GM12878 (cell line): ENCODE measurements around the gene CMSS1. TPM values are rescaled to one million over a fixed set of nuclear protein-coding genes. Genes with fewer than 3 reads are reported as not detected.

ENCODE experiments used
- ATAC-seq: fragments of 200-7000 bp; cut with Tn5 transposase; 3 replicates; pipeline ENCODE4 v1.9.1; 2020; ENCODE audit warnings: mild to moderate bottlenecking, moderate library complexity
- BruUV-seq: library from RNA; stranded (reverse); fragments of 400-500 nt; replicated peaks from 2 replicates; lab custom pipeline; 2021; lab: Mats Ljungman, UMichigan
- CTCF ChIA-PET: fragments of 300-600 bp; sonication (Branson Sonifier 250); formaldehyde crosslinking; extraction: SDS; loops from one replicate; lab custom pipeline; 2021; ENCODE audit warnings: inconsistent platforms; lab: Yijun Ruan, JAX
- POLR2A ChIA-PET: fragments of 350-600 bp; formaldehyde crosslinking; extraction: SDS; loops from one replicate; lab custom pipeline; 2021; ENCODE audit warnings: inconsistent platforms; lab: Charles Lee
- RAD21 ChIA-PET: fragments of 300-600 bp; sonication (Branson Sonifier 250); formaldehyde crosslinking; loops from one replicate; lab custom pipeline; 2023; ENCODE audit warnings: antibody characterized with exemption; ENCODE audit not compliant: unreplicated experiment; lab: Charles Lee
- SMC1A ChIA-PET: fragments of 300-600 bp; sonication (Branson Sonifier 250); formaldehyde crosslinking; loops from one replicate; lab custom pipeline; 2023; ENCODE audit not compliant: unreplicated experiment, uncharacterized antibody; lab: Charles Lee
- DNase-seq: peaks from one replicate; pipeline ENCODE4 v3.0.0-alpha.2; 2011; ENCODE audit warnings: low read depth, low spot score
- FAIRE-seq: peaks from 3 replicates; lab custom pipeline; 2011; peaks lifted over from hg19 to GRCh38; lab: Jason Lieb, UNC
- H2AFZ ChIP-seq: 2 replicates; pipeline ENCODE4 v1.6.0; 2011; ENCODE audit warnings: low read depth, low read length, control low read depth; ENCODE audit not compliant: control insufficient read depth
- H3K27ac ChIP-seq: 2 replicates; pipeline ENCODE4 v1.5.1; 2011; ENCODE audit warnings: control low read depth; ENCODE audit not compliant: control insufficient read depth, insufficient read depth
- H3K27me3 ChIP-seq, 2 experiments: replicated peaks in 1 of 2; 2 replicates each; pipeline versions ENCODE4 v1.6.0 to v1.6.1; 2011; ENCODE audit warnings: low read length in 1 of 2; ENCODE audit not compliant: control insufficient read depth in 2 of 2, insufficient read depth in 2 of 2
- H3K36me3 ChIP-seq, 2 experiments: 2 replicates each; pipeline ENCODE4 v1.5.1; 2011; ENCODE audit warnings: low read length in 1 of 2; ENCODE audit not compliant: control insufficient read depth in 2 of 2, insufficient read depth in 2 of 2
- H3K4me1 ChIP-seq: 2 replicates; pipeline ENCODE4 v1.6.1; 2011; ENCODE audit warnings: mild to moderate bottlenecking, low read length, moderate library complexity, mixed read lengths; ENCODE audit not compliant: control insufficient read depth, insufficient read depth
- H3K4me2 ChIP-seq: 2 replicates; pipeline ENCODE4 v1.6.0; 2011; ENCODE audit warnings: control low read depth; ENCODE audit not compliant: control insufficient read depth, insufficient read depth
- H3K4me3 ChIP-seq: fragments of 200-600 bp; sonication (generic); 2 replicates; pipeline ENCODE4 v1.5.1; 2016
- H3K79me2 ChIP-seq: 2 replicates; pipeline ENCODE4 v1.6.0; 2011; ENCODE audit warnings: low read length; ENCODE audit not compliant: control insufficient read depth, insufficient read depth
- H3K9ac ChIP-seq: 2 replicates; pipeline ENCODE4 v1.8.0; 2011; ENCODE audit warnings: low read length, control low read depth, mixed read lengths; ENCODE audit not compliant: control insufficient read depth, insufficient read depth
- H3K9me3 ChIP-seq: replicated peaks from 3 replicates; pipeline ENCODE4 v1.5.1; 2011; ENCODE audit warnings: mild to moderate bottlenecking, low read length; ENCODE audit not compliant: control insufficient read depth, insufficient read depth
- H4K20me1 ChIP-seq: 2 replicates; pipeline ENCODE4 v1.6.0; 2011; ENCODE audit not compliant: control insufficient read depth, insufficient read depth
- BCLAF1 ChIP-seq: fragments of 450-650 bp; IDR thresholded peaks from 2 replicates; pipeline ENCODE4 v1.6.1; 2017; ENCODE audit warnings: antibody characterized with exemption, mild to moderate bottlenecking, moderate library complexity
- EED ChIP-seq: sonication (generic); IDR thresholded peaks from 2 replicates; pipeline ENCODE4 v1.6.1; 2016; ENCODE audit warnings: antibody characterized with exemption, low read depth
- HCFC1 ChIP-seq: fragments of 150-350 bp; IDR thresholded peaks from 2 replicates; pipeline ENCODE4 v1.6.1; 2014; ENCODE audit warnings: low read length
- MYC ChIP-seq: IDR thresholded peaks from 2 replicates; pipeline ENCODE4 v1.6.1; 2011; ENCODE audit warnings: mild to moderate bottlenecking, low read length, moderate library complexity, inconsistent platforms; ENCODE audit not compliant: insufficient read depth, insufficient replicate concordance, insufficient read length, severe bottlenecking
- NFYA ChIP-seq: IDR thresholded peaks from 2 replicates; pipeline ENCODE4 v1.6.1; 2011; ENCODE audit warnings: low read depth, mild to moderate bottlenecking, low read length, improper control_type of control experiment, borderline replicate concordance
- SIN3A ChIP-seq: IDR thresholded peaks from 2 replicates; pipeline ENCODE4 v1.6.1; 2012; ENCODE audit warnings: low read depth, low read length, improper control_type of control experiment
- TCF12 ChIP-seq: IDR thresholded peaks from 2 replicates; pipeline ENCODE4 v1.6.1; 2011; ENCODE audit warnings: low read depth, mild to moderate bottlenecking, low read length
- YBX1 ChIP-seq: fragments of 450-650 bp; IDR thresholded peaks from 2 replicates; pipeline ENCODE4 v1.6.1; 2016; ENCODE audit warnings: antibody characterized with exemption
- ZBTB11 ChIP-seq: fragments of 450-650 bp; formaldehyde crosslinking; IDR thresholded peaks from 2 replicates; pipeline ENCODE4 v1.5.0; 2022; ENCODE audit warnings: mild to moderate bottlenecking, missing genetic modification characterization
- ZNF622 ChIP-seq: fragments of 450-650 bp; IDR thresholded peaks from 2 replicates; pipeline ENCODE4 v1.6.1; 2017; ENCODE audit warnings: mild to moderate bottlenecking, inconsistent platforms
- WGBS: methylation state at CpG from one replicate; pipeline ENCODE4 v1.1.6; 2016; ENCODE audit warnings: low lambda C conversion rate; ENCODE audit not compliant: insufficient replicate concordance, insufficient coverage; ENCODE audit errors: missing lambda C conversion rate; 5-methylcytosine and 5-hydroxymethylcytosine counted together
- in situ Hi-C: fragments of 300-500 bp; cut with MboI; formaldehyde crosslinking; loops from 9 replicates; pipeline ENCODE4 v1.14.3; 2018; ENCODE audit warnings: mixed read lengths
- intact Hi-C: fragments of 100-400 bp; cut with micrococcal nuclease; formaldehyde crosslinking; loops from one replicate; pipeline ENCODE4 v1.14.2; 2022; ENCODE audit not compliant: unreplicated experiment
- polyA plus RNA-seq, 11 experiments: library from polyadenylated mRNA; depleted of rRNA in 4 of 11; unstranded in 6 of 11; stranded (reverse) in 5 of 11; fragments of >200 nt; fragmentation: Nextera tagmentation in 4 of 11; fragmentation: Illumina TruSeq in 1 of 11; extraction: Ambion mirVana in 4 of 11; extraction: Trizol in 1 of 11; gene quantifications; 1 replicate in 1 of 11; 2 replicates in 10 of 11; pipeline versions ENCODE4 v1.2.1 to v1.2.3, GENCODE V29; 2011 to 2016; ENCODE audit warnings: inconsistent platforms in 2 of 11, missing spikeins in 2 of 11, low read depth in 1 of 11
- total RNA-seq, 4 experiments: library from RNA; depleted of rRNA in 3 of 4; stranded (reverse); fragments of >200 nt in 3 of 4; fragmentation: Illumina TruSeq in 1 of 4; extraction: Trizol in 1 of 4; gene quantifications; 2 replicates each; pipeline versions ENCODE4 v1.2.1 to v1.2.3, GENCODE V29; 2013 to 2021

The CMSS1 gene
- total and polyA plus RNA-seq, 10 of the 15 experiments (the other 5 are each of a cell fraction or from before 2014, with no cell fraction given) = 31.0 to 118 (median 70.1) TPM

- H3K36me3 ChIP-seq = no peaks in the 10 kb centered on the region
- no peak for FAIRE-seq
- TF ChIP-seq ZBTB11 (CRISPR knock-in tag) (no peak), YBX1 (no peak), SIN3A (no peak), HCFC1 (no peak), TCF12 (no peak), ZNF622 (no peak), EED (no peak), NFYA (no peak), MYC (no peak), BCLAF1 (no peak)
- ChIA-PET RAD21 (no interaction called here), POLR2A (no interaction called here), CTCF (interaction anchor here (1.5 to 1.7 kb wide), 2 partner anchors 93 to 96 kb away, joined by 3 read pairs; no protein-coding TSS in a partner anchor), SMC1A (interaction anchor here (1.4 to 1.9 kb wide), 3 partner anchors 9 to 11 kb away, joined by 4 to 7 read pairs (median 6); no protein-coding TSS in a partner anchor)
- no peaks in the 10 kb centered on the region for H3K4me1 ChIP-seq
- no peaks in the 10 kb centered on the region for H3K27me3 ChIP-seq
- no peak for DNase-seq
- H3K79me2 ChIP-seq = no peaks in the 10 kb centered on the region
- H3K4me3 ChIP-seq = no peak overlapping the region
- H3K9ac ChIP-seq = no peak overlapping the region
- H3K4me2 ChIP-seq = no peak overlapping the region
- BruUV-seq = no TSS peak
- no peaks in the 10 kb centered on the region for H3K9me3 ChIP-seq
- intact Hi-C loops (no loop called here), in situ Hi-C loops (no loop called here)
- no peak for ATAC-seq
- no peaks in the 10 kb centered on the region for H4K20me1 ChIP-seq
- no peak overlapping the region for H2AFZ ChIP-seq
- H3K27ac ChIP-seq = no peak overlapping the region
- WGBS = 80% methylated on average over 3 of the region's 3 CpGs
These were observed 347.1 kb downstream of the CMSS1 start for GRCh38 chr3:100164743-100165142.
